NCI-H146 treated with DMSO at 0.1 percent for 48 hours (cell line): ENCODE measurements around the gene CEACAM16.
"Not testable (repeated sequence)": the region's sequence is repeated elsewhere in the genome, so short reads cannot be mapped to it uniquely, and the experiment has no call there.

Experiments
- DNase-seq: peaks from one replicate; lab custom pipeline; 2025; ENCODE audit not compliant: unreplicated experiment; lab: John Stamatoyannopoulos, UW

CEACAM16 gene

GRCh38 chr19:44677019-44677811, 21.7 kb upstream of the CEACAM16 start:
- peak; percentile 7 for DNase-seq

GRCh38 chr19:44680536-44680935, 18.4 kb upstream of the CEACAM16 start:
- no peak for DNase-seq

GRCh38 chr19:44681992-44682790, 16.8 kb upstream of the CEACAM16 start:
- no peak for DNase-seq

GRCh38 chr19:44682807-44683206, 16.1 kb upstream of the CEACAM16 start:
- DNase-seq: no peak

- no peak for DNase-seq
Observed at GRCh38 chr19:44683434-44684210, 15.3 kb upstream of the CEACAM16 start.

GRCh38 chr19:44684396-44684795, 14.6 kb upstream of the CEACAM16 start:
- not testable (repeated sequence) for DNase-seq

GRCh38 chr19:44684892-44685863, 13.8 kb upstream of the CEACAM16 start:
- DNase-seq: no peak

GRCh38 chr19:44685877-44686276, 13.1 kb upstream of the CEACAM16 start:
- no peak for DNase-seq

GRCh38 chr19:44686896-44687295, 12.1 kb upstream of the CEACAM16 start:
- no peak for DNase-seq

- DNase-seq: no peak
Observed at GRCh38 chr19:44687888-44688287, 11.1 kb upstream of the CEACAM16 start.

GRCh38 chr19:44689290-44690130, 9.4 kb upstream of the CEACAM16 start:
- DNase-seq: peak; percentile 38

GRCh38 chr19:44690131-44690440, 8.9 kb upstream of the CEACAM16 start:
- DNase-seq: no peak

GRCh38 chr19:44692379-44692721, 6.6 kb upstream of the CEACAM16 start:
- no peak for DNase-seq

GRCh38 chr19:44694184-44694579, 4.8 kb upstream of the CEACAM16 start:
- no peak for DNase-seq

- DNase-seq: peak; percentile 91
Observed at GRCh38 chr19:44696939-44697669, 1.8 kb upstream of the CEACAM16 start.

- DNase-seq: no peak
Observed at GRCh38 chr19:44697670-44698034, 1.3 kb upstream of the CEACAM16 start.

GRCh38 chr19:44700547-44700946, 1.6 kb downstream of the CEACAM16 start:
- no peak for DNase-seq

GRCh38 chr19:44701228-44701627, 2.3 kb downstream of the CEACAM16 start:
- no peak for DNase-seq

GRCh38 chr19:44702551-44703176, 3.7 kb downstream of the CEACAM16 start:
- DNase-seq: no peak
